GM18867 (cell line): ENCODE results near the gene ZNF20.
A peak's percentile ranks its signal among the peaks of the same experiment; 100 is the strongest.

Experiments used
- ATAC-seq: cut with Tn5 transposase; IDR thresholded peaks from one replicate; pipeline ENCODE4 v1.9.1; 2021; ENCODE audit warnings: mild to moderate bottlenecking, moderate library complexity; ENCODE audit not compliant: unreplicated experiment

ZNF20 gene

DNA sequence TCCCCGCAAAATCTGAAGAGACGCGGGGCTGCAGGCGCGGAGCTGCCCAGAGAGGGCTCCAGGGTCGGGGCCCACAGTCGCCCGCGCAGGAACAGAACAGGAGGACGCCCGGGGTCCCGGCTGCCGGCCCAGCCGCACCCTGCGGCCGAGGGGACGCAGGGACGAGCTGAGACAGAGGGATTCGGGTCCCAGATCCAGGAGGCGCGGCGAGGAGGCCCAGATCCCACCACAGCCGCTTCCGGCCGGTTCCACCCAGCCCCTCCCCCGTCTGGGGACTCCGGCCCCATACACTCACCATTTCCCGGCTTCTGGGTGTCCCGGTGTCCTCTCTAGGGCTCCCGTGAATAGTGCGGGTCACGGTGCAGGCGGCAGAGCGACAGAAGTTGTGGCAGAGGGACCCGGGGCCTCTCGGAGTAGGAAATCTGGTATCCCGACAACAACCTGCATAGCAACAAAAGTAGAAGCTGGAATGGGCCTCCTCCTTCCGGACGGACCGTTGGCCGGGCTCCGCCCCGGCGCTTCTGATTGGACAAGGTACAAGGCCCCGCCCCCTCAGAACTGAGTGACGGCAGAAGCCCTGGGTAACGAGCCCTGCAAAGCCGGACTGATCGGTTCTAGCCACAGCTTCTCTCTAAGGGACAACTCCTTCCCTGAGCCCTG, at the start of gene ZNF20:
ZNF20 (minus strand) TSS at position 466 of the 660 bp plus-strand sequence; CDS start at position 298, 168 bp downstream.
- peak; percentile 90 for ATAC-seq

DNA sequence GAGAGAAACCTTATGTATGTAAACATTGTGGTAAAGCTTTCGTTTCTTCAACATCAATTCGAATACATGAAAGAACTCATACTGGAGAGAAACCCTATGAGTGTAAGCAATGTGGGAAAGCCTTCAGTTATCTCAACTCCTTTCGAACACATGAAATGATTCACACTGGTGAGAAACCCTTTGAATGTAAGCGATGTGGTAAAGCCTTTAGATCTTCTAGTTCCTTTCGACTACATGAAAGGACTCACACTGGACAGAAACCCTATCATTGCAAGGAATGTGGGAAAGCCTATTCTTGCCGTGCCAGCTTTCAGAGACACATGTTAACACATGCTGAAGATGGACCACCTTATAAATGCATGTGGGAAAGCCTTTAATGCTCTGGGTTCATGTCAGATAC, 47.5 kb upstream of the ZNF20 start:
- ATAC-seq: no peak

DNA sequence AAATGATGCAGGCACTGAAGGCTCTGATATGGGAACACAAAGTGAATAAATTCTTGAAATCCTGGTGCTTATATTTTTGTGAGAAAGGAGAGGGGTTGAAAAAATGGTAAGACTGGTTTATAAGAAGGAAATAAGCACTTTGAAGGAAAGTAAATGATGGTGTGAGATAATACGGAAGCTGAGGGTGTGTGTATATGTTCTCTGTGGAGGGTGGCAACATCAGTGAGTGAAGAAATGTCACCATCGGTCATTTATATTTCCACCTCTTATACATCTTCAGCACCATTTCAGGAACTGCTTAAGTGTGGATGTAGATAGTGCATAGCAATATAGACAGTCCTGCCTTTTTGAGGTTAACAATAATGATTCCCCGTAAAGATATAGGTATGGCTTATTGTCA, 40.2 kb upstream of the ZNF20 start:
- ATAC-seq: no peak

DNA sequence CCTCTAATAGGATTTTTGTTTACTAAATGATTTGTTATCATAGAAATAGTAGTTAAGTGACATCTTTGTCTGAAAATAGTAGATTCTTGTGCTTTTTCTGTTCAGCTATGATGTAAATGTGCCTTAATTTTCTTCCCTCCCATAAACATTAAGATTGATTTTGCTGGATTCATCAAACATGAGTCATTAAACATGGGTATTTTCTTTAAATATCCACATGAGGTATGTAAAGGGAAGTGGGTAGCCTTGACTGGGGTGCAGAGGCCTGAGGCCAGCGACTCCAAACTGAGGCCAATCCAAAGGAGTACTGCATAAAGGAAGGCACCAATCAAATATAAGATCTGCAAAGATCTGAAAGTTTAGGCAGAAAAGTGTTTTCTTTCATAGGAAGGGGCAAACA, 26.5 kb upstream of the ZNF20 start:
- no peak for ATAC-seq

DNA sequence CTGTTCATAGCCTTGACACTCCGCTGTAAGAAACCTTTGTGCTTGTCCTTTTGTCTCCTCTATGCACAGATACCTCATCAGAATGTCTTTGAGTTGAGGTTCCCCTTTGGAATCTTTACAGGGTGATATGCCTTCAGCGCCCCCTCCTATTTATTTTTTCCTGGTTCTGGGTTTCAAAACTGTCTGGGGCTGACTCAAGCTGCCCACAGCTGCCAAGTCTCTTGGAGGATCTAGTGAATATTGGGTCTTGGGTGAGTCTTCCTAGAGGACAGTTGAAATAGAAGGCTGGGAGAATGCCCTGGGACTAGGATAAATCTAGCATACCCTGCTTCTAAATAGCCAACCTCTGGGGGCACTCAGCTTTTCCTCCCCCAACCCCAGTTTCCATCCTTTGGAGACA, 23.7 kb upstream of the ZNF20 start:
- ATAC-seq: no peak

DNA sequence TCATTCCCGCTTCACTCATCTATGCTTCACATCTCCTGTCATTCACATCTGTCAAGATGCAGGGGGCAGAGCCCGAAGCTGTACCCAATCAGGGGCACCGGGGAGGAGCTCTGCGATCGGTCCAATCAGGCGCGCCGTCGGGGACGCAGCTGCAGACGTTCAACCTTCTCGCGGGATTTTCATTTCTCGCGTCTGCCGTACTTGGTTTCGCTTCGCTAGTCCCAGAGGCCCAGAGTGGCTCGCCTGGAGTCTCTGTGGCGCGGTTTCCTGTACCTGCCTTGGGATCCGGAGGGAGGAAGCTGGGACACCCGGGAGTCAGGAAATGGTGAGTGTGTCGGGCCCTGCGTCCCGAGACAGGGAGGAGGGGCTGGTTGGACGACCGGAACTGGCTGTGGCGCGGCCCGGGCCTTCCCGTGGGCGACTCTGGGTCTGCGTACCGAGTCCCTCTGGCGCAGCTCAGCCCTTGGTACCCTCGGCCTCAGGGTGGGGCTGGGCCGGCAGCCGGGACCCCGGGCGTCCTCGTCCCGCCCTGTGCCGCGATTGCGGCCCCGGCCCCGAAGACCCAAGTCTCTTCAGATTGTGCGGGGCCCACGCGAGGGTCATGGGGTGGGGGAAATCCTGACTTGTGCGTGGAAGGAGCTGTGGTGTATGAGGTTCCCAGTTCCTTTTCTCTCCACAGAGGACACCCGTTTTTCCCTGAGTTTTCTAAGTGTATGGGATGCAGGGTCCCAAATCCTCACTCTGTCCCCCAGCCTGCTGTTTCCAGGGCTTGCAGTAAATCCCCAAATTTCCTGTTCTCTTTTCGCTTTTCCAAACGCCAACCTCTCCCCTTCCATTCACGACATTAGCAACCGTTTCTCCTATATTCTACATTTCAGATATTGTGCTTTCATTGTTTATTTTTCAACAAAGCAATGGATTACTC, 23.0 kb upstream of the ZNF20 start, which contains the start of gene ZNF136:
ZNF136 (plus strand) TSS at position 215 of the 925 bp plus-strand sequence; CDS start at position 323, 108 bp downstream.
- peak; percentile 94 for ATAC-seq

DNA sequence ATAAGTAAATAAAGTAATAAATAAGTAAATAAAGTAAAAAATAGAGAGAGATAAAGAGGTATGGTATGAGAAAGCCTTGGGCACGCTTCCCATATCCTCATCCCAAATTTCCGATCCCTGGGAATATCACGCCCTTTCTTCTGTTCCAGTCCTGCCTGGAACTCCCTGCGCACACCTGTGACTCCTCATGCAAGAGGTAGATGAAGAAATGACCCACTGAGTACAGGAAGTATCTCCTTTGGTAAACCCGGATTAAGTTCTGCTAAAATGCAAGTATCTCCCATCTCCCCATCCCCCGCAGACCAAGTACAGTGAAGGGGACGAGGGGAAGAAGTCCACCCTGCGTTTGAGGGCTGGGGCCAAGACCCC, 22.3 kb upstream of the ZNF20 start:
- no peak for ATAC-seq

DNA sequence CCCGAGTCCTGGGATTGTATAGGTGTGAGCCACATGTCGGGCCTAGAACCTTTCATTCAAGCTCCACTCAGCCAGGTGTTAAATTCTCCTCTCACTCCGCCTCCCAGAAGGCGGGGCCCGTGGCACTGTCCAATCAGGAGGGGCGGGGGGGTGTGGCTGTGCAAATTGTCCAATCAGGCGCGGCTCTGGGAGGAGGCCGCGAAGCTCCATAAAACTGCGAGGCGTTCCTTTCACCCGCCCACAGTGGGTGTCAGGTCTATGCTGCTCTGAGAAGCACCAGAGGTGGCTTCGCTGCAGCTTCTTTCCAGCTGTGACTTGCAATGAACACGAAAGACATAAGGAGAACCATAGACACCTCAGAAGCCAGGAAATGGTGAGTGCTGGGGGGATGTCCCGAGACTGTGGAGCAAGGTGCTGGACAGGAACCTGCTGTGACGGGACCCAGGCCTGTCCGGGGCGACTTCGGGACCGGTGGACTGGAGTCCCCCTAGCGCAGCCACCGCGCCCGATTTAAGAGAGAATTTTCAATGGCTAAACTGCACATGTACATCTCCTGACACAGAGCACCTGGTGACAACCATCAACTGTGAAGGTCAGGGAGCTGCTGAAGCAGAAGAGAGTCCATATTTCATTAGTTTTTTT, 19.7 kb upstream of the ZNF20 start:
- ATAC-seq: no peak

DNA sequence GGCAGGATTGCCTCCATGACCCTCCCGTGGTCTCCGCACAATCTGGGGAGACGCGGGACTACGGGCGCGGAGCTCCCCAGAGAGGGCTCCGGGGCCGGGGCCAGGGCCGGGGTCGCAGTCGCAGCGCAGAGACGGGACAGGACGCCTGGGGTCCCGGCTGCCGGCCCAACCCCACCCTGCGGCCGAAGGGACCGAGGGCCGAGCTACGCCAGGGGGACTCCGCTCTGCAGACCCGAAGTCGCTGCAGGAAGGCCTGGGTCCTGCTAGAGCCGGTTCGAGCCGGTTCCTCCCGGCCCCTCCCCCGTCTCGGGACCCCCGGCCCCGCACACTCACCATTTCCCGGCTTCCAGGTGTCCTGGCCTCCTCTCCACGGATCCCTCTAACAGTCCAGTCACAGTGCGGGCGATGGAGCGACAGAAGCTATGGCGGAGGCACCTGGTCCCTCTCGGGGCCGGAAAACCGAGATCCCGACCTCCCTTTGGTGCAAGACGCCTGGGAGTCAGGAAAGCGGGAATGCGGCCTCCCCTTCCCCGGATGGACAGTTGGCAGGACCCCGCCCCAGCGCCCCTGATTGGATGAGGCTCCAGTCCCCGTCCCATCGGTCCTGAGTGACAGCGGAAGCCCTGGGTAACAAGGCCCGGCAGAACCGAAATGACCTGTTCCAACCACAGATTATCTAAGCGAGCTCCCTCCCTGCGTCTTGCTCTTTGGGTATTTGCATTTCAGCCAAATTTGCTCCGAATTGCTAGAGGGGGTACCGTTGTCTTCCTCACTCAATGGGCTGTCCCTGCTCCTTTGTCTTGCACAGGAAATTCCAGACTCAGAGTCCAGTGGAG, 16.3 kb upstream of the ZNF20 start, which contains the start of gene ZNF625:
ZNF625 (minus strand) TSS at position 512 of the 836 bp plus-strand sequence; CDS start at position 336, 176 bp downstream.
- peak; percentile 78 for ATAC-seq

DNA sequence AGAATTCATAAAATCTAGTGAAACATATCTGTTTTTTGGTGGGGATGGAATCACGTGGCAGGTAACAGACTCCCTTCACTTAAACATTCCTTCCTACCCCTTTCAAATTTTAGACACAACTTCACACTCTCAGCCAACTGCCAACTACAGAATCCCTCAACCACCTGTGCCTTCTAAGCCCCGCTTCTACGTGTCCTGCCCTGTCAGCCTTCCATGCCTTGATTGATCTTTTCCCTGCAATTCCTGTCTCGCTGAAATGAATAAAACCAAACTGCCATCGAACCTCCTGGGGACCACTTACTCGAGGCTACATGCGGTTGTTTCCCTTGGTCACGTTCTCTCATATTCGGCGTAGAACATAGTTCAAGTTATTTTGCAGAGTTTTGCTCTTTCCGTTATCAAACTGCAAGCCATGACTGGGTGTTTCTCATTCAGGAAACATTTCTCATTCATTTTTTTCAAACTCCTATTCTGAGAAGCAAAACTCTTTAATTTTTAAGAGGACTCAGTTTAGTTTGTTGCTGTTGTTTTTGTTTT, 15.2 kb upstream of the ZNF20 start:
- ATAC-seq: no peak

DNA sequence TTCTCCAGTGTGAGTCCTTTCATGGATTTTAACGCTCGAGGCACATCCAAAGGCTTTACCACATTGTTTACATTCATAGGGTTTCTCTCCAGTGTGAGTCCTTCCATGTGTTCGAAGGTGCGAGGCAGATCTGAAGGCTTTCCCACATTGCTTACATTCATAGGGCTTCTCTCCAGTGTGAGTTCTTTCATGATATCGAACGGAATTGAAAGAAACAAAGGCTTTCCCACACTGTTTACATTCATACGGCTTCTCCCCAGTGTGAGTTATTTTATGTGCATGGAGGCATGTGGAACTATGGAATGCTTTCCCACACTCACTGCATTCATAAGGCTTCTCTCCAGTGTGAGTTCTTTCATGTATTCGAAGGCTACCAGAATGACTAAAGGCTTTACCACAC, 5.2 kb upstream of the ZNF20 start:
- no peak for ATAC-seq

DNA sequence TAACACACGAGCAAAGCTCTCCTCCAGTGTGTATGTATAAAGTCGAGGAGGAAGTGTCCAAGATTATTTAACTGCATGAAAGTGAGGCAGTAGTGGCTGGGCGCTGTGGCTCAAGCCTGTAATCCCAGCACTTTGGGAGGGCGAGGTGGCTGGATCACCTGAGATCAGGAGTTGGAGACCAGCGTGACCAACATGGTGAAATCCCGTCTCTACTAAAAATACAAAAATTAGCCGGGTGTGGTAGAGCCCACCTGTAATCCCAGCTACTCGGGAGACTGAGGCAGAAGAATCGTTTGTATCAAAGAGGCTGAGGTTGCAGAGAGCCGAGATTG, 1.2 kb upstream of the ZNF20 start:
- no peak for ATAC-seq

DNA sequence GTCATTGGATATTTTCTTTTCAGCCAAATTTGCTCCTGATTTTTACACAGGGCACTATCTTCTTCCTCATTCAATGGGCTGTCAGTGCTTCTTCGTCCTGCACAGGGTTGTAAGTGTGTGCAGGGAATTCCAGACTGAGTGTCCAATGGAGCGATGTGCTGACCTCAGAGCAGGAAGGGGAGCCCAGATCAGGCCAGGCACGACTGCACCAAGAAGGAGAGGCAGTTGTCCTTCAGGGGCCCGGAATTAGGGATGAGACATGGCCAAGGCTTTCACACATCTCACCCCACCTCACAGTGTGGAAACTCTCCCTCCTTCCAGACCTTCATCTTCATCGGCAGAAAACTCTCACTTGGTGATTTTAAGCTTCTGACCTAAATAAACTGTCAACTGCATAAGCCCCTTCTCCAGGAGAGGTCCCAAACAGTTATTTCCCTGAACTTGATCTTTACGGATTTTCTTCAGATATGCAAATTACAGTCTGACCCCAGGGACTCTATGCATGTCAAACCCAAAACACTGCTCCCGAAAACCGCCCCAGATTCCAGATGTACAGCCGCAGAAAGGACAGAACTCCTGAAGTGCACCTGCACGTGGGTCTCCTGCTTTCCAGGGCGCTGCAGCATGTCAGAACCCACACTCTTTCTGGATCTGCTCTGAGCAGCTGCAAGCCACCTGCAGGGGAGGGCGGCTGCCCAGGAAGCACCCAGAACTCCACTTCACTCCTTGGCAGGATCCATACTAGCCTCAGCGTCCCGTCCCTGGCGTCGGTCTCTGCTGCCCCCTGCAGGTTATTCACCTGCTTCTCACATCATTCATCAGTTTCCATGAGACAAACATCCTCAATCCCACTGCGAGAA, 625 bp upstream of the ZNF20 start:
- peak; percentile 56 for ATAC-seq

DNA sequence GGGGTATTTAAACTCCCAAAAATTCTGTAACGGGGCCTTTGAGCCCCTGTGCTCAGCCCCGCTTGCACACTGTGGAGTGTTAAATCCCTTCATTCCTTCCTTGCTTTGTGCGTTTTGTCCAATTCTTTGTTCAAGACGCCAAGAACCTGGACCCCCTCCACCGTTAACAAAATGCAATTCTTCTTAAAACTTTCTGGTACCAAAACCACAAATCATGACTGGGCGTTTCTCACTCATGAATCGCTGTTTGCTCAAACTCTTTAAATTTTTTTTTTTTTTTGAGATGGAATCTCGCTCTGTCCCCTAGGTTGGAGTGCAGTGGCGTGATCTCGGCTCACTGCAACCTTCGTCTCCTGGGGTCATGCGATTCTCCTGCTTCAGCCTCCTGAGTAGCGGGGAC, 881 bp downstream of the ZNF20 start:
- ATAC-seq: no peak

DNA sequence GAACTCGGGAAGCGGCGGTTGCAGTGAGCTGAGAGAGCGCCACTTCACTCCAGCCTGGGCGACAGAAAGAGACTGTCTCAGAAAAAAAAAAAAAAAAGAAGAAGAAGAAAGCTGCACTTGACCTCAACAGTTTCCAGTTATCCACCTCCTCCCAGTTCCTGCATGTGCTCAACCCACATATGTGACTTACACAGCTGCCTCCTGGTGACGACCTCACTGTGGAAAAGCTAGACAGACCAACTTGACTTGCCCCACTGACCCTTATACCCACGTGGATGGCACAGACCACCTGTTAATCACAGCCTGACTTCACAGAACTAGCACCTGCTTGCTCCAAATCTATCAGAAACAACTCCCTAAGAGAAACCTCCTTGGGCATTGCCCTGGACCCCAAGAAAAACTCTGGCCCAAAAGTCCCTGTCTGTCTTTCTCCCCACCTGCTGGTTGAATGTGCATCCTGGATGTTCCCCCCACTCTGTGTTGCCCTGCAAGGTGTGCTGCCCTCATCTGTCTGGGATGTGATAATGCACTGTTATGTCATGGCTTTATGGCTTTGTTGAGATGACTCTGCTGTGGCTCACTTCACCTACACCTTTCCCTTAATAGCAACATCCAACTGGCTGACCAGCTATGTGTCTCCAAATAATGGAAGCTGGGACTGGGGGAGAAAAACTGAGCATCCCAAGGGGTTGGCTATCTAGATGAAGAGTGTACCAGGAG, 2.8 kb downstream of the ZNF20 start:
- ATAC-seq: no peak

DNA sequence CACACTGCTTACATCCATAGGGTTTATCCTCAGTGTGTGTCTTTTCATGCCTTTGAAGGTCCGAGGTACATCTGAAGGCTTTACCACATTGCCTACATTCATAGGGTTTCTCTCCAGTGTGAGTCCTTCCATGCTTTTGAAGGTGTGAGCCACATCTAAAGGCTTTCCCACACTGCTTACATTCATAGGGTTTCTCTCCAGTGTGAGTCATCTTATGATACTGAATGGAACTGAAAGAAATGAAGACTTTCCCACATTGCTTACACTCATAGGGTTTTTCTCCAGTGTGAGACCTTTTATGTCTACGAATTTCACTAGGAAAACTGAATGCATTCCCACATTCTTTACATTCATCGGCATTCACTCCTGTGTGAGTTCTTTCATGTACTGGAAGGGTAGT, 7.1 kb downstream of the ZNF20 start:
- no peak for ATAC-seq

DNA sequence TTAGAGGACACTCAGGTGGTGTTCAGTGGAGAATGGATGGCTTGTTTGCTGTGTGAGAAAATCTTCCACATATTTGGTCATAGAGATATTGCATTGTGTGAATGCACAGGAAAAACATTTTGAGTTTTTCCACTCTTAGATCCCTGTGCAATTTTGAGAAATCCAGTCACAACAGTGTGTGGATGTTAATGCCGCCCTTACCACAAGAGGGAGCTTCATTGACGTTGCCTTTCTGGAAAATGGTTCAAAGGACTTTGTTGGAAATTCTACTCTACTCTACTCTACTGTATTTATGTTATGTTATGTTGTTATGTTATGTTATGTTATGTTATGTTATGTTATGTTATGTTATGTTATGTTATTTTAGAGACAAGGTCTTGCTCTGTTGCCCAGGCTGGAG, 13.4 kb downstream of the ZNF20 start:
- no peak for ATAC-seq

DNA sequence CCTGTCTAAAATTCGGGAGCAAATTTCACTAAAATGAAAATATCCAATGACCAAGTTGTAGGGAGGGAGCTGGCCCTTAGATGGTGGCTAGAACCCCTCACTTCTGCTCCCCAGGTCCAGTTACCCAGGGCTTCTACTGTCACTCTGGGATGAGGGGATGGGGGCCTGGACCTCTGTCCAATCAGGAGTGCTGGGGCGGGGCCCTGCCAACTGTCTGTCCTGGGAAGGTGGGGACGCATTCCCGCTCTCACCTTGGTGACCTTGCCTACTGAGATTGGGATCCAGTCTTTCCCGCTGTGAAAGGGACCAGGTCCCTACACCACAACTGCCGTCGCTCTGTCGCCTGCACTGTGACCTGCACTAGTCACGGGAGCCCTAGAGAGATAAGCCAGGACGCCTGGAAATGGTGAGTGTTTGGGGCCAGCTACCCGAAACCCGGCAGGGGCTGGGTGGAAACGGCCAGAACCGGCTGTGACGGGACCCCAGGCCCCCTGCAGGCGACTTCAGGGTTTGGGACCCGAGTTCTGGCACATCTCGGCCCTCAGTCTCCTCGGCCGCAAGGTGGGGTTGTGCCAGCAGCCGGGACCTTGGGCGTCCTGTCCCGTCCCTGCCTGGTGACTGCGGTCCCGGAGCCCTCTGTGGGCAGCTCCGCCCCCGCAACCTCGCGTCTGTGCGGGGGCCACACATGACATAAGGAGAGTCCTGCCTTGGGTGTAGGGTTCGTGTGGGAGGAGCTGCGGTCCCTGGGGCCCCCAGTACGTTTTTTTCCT, 22.8 kb downstream of the ZNF20 start:
- no peak for ATAC-seq
